ENCODE results near the gene RAB42. TPM values are rescaled to one million over a fixed set of nuclear protein-coding genes. Genes with fewer than 3 reads are reported as not detected.
"Not testable (repeated sequence)": the region's sequence is repeated elsewhere in the genome, so short reads cannot be mapped to it uniquely, and the experiment has no call there.

The RAB42 gene
- total RNA-seq, 4 donors from 2014 or later = 1.8 to 6.6 (median 4.6) TPM

GRCh38 chr1:28592321-28593071 is 431 bp downstream of the RAB42 start:
- H3K4me3 ChIP-seq = peak overlapping the region; percentile 24 to 66 (median 64)
- H3K4me1 ChIP-seq = peaks cover 0 to 17% (median 0%) of the 10 kb centered on the region in 4 donors
- H3K27me3 ChIP-seq = no peaks in the 10 kb centered on the region
- peak in 2 of 3 donors; percentile 49 to 65 for DNase-seq
- H3K27ac ChIP-seq = peak overlapping the region in 2 of 4 donors; percentile 16 to 57
- H3K9me3 ChIP-seq = no peaks in the 10 kb centered on the region
- TF ChIP-seq CTCF (IDR thresholded peaks at IDR 0.05) (no peak), POLR2A (IDR thresholded peaks at IDR 0.05) (no peak)
- H3K36me3 ChIP-seq = no peaks in the 10 kb centered on the region

GRCh38 chr1:28593988-28594356 is 1.9 kb downstream of the RAB42 start:
- not testable (repeated sequence) for H3K9me3 ChIP-seq, H3K27ac ChIP-seq, DNase-seq, H3K4me3 ChIP-seq, H3K36me3 ChIP-seq, H3K27me3 ChIP-seq
- peaks cover 0 to 17% (median 0%) of the 10 kb centered on the region in 4 donors for H3K4me1 ChIP-seq

GRCh38 chr1:28594686-28595411 is 2.8 kb downstream of the RAB42 start:
- not testable (repeated sequence) for H3K27me3 ChIP-seq, H3K9me3 ChIP-seq, DNase-seq, H3K27ac ChIP-seq, H3K4me3 ChIP-seq, H3K36me3 ChIP-seq
- peaks cover 0 to 14% (median 0%) of the 10 kb centered on the region in 4 donors for H3K4me1 ChIP-seq

- Histone ChIP-seq H3K36me3 (no peaks in the 10 kb centered on the region), H3K27ac (no peak overlapping the region), H3K4me3 (no peak overlapping the region), H3K9me3 (no peaks in the 10 kb centered on the region), H3K27me3 (no peaks in the 10 kb centered on the region), H3K4me1 (peaks cover 0 to 7% (median 0%) of the 10 kb centered on the region in 4 donors)
- no peak for DNase-seq
- TF ChIP-seq POLR2A (IDR thresholded peaks at IDR 0.05) (no peak), CTCF (IDR thresholded peaks at IDR 0.05) (no peak)
Measured at GRCh38 chr1:28595412-28596191, 3.5 kb downstream of the RAB42 start.

- not testable (repeated sequence) for DNase-seq, H3K4me1 ChIP-seq
Measured at GRCh38 chr1:28596276-28596675, 4.2 kb downstream of the RAB42 start.

GRCh38 chr1:28601696-28602095 is 9.6 kb downstream of the RAB42 start:
- no peak for DNase-seq
- Histone ChIP-seq H3K4me1 (no peaks in the 10 kb centered on the region), H3K36me3 (peaks cover 0 to 46% (median 0%) of the 10 kb centered on the region in 3 donors), H3K4me3 (no peak overlapping the region), H3K27me3 (no peaks in the 10 kb centered on the region), H3K9me3 (no peaks in the 10 kb centered on the region), H3K27ac (no peak overlapping the region)
- TF ChIP-seq POLR2A (IDR thresholded peaks at IDR 0.05) (no peak), CTCF (IDR thresholded peaks at IDR 0.05) (no peak)

More at GRCh38 chr1:28596276-28596675, 4.2 kb downstream of the RAB42 start:
- H3K9me3 ChIP-seq, H3K27ac ChIP-seq, H3K36me3 ChIP-seq, H3K4me3 ChIP-seq, H3K27me3 ChIP-seq: not testable (repeated sequence)
